ENCODE measurements around the gene SPATS2.
"Not testable (repeated sequence)": the region's sequence is repeated elsewhere in the genome, so short reads cannot be mapped to it uniquely, and the experiment has no call there.

The SPATS2 gene

DNA sequence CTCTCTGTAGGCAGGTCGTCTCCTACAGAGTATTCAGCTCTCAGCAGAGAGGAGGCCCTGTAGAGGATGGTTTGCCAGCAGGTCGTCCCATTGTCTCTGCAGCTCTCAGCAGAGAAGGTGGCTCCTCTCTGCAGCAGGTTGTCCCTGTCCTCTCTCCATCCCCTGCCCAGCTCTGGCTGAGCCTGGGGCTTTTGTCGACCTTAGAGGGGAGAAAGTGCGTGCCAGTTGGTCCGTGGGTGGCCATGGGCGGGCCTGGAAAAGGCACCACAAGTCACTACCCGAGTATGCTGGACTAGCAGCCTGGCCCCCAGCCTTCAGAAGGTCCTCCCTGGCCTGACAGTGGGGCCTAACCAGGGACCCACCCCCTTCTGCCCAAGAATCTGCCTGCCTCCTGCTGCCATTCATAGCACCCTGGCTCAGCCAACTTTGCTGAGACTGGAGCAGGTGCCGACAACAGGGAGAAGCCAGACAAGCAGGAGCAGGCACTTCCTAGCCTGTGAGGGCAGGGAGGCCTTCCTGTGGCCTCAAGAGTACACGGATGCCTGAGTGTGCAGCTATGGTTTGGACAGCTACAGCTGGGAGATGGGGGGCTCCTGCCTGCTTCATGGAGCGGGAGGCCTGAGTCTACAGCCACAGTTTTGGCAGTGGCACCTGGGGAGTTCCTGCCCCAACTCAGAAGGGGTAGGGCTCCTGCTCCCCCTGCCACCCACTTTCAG is 111.8 kb downstream of the SPATS2 start:
- no peak for DNase-seq

DNA sequence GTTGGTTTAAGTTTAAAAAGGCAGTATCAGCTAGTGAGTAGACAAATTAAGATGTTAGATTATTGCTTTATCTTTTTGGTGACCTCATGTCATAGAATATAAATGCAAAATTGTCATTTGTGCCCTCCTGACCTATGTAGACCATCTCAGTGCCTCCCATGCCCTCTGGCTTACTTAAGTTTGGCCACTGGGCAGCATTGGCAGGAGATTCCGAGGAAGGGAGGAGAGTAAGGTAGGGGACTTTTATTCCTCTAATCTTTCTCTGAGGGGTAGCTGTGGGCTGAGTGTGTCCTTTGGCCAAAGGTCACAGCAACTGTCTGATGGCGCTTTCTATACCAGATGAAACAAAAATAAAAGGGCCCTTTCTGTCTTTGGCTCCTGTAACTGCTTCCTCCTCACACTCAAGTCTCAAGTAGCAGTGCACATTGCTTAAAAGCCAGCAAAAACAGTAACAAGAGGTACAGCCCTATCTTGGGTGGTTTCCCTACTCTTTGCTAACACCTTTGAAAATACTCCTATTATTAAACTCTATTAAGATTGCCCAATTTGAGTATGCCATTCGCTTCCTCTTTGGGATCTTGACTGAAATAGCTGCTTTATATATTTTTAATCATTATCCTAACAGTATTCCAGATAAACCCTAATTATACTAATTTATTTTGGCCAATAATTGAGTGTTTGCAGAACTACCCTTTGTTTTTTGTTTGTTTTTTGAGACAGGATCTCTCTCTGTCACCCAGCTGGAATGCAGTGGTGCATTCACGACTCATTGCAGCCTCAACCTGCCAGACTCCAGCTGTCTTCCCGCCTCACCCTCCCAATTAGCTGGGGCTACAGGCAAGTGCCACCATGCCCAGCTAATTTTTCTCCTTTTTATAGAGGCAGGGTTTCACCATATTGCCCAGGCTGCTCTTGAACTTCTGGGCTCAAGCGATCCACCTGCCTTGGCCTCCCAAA is 115.1 kb downstream of the SPATS2 start:
- DNase-seq, result no peak

DNA sequence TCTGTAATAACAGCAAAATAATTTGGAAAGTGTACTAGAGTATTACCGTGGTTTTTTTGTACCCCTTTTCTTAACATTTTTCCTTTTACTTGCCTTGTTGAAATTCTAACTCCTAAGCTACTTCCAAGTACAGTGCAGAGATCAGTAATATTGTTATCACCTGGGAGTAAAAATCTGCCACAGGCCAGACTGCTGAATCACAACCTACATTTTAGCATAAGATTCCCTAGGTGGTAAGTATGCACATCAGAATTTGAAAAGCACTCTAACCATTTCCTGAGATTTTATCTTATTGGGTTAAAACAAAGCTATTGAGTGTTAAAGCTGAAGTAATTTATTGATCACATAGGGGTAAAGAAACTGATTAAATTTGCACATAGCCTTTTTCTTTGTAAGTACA is 116.4 kb downstream of the SPATS2 start:
- DNase-seq, result no peak

DNA sequence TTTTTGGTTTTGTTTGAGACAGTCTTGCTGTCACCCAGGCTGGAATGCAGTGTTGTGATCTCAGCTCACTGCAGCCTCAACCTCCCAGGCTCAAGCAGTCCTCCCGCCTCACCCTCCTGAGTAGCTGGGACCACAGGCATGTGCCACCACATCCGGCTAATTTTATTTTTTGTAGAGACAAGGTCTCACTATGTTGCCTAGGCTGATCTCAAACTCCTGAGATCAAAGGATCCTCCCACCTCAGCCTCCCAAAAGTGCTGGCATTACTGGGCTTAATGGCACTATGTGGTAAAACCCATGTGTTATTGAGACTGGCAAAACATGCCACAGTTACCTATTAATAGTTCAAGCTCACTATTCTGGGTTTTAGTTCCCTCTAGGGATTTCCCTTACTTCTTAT is 120.3 kb downstream of the SPATS2 start:
- DNase-seq, result no peak

DNA sequence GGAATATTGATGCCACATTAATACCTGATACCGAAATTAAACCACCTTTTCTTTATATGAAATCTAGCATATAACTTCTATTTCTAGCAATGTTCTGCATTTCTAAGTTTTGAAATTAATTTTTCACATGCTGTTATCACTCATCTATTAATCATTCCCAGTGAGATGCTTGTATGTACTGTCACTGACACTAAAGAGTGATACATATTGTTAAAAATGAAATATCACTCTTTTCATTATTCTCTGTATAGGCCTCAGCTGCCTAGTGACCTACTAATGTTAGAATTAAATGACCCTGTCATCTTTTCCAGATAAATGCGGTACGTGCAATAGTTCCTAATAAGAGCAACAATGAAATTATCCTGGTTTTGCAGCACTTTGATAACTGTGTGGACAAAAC is 121.9 kb downstream of the SPATS2 start:
- DNase-seq, result no peak

DNA sequence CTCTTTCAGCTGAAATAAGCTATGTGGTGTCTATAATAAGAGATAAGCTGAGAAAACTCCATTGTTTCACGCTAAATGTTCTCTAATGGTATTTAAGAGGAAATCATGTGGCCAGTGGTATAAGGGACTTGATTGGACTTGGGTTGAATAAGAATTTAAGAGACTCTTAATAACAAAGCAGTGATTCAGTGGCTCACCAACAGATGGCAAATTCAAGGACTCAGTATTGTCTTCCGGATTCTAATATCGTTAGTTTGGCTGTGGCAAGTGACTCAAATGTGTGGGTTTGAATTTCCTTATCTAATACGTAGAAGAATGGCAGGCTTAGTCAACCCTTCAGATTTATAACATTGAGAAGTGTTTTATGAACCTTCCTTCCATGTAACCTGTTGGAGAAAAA is 122.5 kb downstream of the SPATS2 start:
- DNase-seq, result no peak

DNA sequence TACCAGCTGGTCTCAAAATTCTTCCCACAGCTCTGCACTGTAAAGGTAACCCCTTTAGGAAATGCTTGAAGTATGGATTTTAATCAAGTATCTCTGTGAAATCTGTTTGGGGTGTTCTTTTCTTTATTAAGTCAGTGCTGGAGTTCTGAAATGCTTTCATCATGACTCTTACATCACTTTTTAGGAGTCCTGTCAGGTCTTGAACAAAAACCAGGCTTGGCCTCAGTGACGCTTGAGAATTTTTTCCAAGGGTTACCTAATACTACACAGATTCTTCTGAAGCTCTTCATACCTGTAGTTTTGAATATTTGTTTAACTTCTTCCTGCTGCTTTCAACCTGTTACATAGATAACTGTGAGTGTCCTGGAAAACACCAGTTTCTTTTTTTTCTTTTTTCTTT is 124.6 kb downstream of the SPATS2 start:
- DNase-seq, result no peak

DNA sequence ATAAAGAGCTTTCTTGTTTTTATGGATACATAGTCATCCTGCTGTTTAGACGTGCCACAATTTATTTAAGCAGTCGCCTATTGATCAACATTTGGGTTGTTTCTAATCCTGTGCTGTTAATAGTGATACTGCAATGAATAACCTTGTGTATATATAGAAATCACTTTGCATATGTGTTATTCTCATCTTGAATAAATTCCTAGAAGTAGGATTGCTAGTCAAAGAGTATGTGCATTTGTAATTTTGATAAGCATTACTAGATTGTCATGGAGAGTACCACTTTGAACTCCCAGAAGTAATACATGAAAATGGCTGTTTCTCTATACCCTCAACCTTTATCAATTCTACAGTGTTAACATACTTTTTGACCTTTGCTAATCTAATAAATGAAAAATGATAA is 126.6 kb downstream of the SPATS2 start:
- no peak for DNase-seq

DNA sequence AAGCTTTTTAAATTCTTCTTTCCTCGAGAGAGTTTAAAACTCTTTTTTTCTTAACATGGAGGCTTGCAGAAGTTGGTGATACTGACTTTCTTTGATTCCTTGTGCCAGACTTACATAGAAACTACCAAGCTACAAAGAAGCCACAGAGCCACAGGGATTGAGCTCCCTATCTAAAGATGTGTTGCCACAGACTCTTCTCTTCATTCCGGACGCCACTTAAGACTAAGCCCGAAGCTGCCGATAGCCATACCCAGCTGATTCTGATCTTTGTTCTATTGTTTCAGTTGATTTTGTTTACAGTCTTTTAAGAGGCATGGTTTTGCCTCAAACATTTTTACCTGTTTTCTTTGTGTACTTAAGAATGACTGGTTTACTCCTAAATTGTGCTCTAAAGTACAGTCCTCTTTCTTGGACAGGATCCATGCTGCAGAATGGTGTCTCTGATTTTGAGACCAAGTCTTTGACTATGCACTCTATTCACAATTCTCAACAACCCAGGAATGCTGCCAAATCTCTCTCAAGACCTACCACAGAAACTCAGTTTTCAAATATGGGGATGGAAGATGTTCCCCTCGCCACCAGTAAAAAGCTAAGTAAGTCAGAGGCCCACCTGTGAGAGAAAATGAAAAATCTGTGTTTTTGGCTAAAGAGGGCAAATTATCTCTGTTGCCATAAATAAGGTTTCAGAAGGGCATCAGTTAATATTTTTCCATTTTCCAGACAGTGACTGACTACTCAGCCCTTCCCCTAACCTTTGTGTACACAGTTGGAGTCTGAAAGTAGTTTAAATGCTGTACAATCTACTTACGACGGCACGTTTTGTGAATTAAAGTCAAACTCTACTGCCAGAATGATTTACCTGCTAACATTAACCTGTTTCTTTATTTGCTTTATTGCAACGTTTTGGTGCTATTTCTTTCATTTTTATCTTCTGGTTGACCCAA is 129.4 kb downstream of the SPATS2 start:
- DNase-seq, result no peak

DNA sequence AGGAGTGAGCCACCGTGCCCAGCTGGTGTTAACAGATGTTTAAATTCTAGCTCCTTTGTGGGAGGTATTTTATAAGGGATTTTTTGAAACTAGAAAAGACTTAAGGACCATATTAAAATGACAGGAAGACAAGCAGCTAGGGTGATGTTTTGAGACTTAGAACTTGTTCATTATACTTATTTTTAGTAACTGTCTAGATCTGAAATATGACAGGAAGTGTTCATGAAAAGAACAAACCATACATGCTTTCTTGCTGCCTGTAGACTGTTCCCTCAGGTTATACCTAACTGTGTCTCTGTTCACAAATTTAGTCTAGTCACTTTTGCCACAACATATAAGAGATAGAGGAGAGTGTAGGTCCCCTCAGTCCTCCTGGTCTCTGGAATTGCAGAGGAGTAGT is 134.6 kb downstream of the SPATS2 start:
- DNase-seq, result no peak

DNA sequence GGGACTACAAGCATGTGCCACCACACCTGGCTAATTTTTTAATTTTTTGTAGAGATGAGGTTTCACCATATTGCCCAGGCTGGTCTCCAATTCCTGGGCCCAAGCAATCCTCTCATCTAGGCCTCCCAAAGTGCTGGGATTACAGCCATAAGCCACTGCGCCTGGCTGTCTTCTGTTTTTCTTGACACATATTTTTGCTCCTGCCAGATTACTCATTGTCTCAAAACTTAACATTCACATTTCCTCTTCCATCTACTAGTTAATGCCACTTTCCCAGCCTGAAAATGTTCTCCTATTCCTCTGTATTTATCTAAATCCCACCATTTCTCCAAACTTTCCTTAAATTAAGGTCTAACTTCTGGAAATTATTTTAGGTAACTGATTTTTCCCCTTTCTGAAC is 135.3 kb downstream of the SPATS2 start:
- no peak for DNase-seq

DNA sequence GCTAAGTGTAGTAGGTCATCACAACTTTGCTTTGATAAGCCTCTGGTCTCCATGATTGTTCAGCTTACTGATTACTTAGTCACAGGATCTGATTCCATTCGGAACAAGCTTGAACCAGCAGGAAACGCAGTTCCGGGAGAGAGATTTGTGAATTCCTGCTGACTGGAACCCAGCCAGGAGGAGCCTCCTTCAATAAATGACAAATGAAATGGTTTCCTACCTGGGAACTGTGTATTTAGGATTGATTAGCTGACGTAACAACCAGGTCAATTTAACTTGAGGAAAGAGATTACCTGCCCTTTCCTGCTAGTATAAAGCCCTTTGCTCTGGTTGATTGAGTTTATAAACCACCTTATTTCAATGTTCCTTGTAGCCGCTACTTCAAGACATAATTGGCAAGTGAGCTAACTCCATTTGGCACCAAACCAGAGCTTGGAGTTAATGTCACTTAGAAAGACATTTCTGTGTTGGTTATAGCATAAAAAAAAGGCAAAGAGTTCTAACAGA is 136.5 kb downstream of the SPATS2 start:
- DNase-seq, result no peak

DNA sequence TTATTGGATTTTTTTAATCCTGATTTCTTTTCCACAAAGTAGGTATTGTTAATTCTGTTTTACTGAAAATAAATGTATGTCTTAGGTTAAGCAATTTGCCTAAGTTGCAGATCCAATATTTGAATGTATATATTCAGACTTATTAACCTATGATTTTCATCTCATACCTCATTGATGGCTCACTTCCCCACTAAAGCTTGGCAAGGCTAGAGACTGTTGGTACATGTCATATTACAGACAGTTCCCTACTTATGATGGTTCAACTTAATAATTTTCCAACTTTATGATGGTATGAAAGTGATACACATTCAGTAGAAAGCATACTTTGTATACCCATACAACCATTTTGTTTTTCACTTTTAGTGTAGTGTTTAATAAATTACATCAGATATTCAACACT is 138.4 kb downstream of the SPATS2 start:
- DNase-seq, result no peak

DNA sequence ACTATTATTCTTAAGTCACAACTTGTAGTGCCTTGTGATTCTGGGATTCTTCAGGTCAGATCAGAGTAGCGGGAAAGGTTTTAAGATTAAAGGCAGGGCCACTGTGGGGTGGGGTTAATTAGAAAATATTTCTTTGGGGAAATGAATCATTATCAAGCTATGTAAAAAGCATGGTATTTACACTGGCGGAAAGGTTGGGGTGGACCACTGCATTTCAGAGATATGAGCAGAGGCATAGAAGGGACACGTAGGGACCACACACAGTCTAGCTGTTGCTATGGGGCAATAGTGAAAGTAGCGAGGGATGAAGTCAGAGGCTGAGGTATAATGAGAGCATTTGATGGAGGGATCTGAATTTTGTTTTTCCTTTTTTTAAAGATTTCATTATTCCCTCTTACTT is 139.9 kb downstream of the SPATS2 start:
- DNase-seq, result no peak

DNA sequence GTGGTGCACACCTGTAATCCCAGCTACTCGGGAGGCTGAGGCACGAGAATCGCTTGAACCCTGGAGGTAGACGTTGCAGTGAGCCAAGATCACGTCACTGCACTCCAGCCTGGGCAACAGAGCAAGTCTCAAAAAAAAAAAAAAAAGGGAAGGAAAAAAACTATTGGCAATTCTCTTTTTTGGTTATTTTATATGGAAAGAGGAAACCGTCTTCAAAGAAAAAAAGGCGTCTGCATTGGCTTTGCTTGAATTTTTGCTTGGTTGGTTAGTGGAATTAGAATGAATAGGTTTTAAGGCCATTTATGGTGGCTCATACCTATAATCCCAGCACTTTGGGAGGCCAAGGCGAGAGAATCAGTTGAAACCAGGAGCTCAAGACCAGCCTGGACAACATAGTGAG is 142.4 kb downstream of the SPATS2 start:
- DNase-seq, result not testable (repeated sequence)

DNA sequence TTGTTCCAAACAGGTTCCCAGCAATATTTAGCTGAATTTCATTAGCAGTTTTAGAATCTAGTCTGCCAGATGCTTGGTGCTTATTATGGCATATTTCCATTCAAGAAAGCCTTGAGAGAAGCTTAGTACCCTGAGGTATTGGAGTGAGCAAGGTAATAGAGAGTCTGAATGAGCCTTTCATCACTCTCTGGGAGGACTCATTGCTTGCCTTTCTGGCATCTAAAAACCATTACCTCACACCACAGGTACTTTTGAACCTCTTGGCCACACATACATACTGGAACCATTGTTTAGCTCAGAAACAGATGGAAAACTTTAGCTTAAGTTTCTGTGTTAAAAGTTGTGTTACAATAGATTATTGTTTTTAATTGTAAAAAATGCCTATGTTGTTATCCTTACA is 144.1 kb downstream of the SPATS2 start:
- DNase-seq, result no peak

DNA sequence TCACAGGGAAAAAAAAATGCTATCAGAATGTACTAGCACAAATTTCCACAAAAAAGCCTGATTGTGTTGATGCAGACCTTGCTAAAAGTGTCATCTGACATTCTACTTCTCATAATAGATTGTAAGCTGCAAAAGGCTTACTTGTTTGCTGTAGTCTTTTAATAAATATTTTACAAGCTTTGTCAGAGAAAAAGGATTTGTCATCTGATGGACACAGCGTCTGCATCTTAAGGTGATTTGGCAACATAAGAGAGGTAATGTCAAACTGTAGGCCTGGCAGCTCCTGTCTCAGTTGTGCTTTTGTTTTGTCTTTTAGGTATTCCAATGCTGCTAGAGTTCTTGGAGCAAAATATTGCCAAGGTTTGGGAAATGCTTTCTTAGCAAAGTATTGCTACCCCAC is 145.3 kb downstream of the SPATS2 start:
- DNase-seq, result no peak

DNA sequence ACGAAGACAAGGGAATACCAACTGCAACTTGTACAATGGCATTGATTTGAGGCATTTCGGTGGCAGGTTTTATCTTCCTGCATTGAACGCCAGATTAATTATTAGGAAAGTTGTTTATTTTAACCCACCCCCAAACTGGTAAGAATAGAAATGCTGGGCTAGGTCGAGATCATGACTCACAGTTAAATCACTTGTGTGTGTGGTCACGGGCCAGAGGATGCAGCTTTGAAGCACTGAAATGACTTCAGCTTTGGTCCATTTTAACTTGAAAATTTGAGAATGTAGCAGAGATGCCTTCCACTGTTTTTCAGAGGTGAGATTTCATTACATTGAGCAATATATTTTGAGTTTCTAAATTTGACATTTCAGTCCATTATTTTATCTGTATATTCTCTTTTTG is 148.0 kb downstream of the SPATS2 start:
- no peak for DNase-seq

DNA sequence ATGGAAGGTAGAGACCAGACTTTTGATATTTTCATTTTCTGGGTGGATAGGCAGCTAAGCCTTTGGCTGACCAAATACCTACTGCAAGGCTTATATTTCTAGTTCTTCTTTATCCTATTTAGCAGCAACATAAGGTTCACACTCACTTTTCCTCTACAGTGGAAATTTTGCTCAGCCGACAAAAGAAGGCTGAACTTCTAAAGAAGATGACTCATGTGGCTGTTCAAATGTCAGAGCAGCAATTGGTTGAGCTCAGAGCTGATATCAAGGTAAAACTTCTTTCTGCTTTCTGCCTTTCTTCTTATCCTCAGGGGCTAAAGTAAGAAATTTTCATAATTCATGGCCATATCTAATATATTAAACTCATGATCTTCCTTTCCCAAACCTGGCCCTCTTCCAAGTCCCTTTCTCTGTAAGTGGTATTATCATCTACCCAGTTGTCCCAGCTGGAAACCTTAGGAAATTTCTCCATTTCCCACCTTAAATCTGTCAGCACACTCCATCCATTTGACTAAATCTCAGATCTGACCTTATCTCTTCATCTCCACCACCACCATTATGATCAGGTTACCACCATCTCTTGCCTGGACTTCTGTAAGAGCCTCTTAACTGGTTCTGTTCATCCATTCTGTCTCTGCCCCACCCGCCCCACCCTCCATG is 151.8 kb downstream of the SPATS2 start:
- DNase-seq, result no peak

DNA sequence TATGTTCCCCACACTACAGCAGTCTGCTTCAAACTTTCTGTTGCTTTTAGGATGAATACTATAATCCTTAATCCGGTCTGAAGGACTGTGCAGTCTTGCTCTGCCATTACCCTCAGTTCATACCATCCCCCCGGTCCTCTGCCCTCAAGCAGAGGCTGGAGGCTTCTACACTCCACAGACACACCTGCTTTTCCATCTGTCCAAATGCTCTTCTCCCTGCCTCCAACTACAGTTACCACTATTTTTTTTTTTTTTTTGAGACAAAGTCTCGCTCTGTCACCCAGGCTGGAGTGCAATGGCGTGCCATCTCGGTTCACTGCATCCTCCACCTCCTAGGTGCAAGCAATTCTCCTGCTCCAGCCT is 152.3 kb downstream of the SPATS2 start:
- DNase-seq, result no peak

DNA sequence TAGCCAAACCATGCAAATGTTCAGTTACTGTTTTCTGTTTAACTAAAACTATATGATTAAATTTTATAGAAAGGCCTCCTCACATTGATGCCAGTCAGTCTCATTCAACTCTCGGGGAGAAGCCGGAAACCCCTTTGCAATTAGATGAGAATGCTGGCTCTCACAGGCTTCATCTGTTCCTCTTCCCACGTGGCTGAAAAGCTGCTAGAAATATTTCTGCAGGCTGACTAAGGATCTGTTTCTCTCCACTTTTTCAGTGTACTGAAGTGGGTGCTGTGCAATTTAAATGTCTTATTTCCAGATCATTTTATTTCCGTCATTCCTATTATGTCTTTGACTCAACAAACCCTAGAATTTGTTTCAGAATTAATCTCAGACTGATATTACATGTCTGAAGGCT is 154.1 kb downstream of the SPATS2 start:
- DNase-seq, result no peak

DNA sequence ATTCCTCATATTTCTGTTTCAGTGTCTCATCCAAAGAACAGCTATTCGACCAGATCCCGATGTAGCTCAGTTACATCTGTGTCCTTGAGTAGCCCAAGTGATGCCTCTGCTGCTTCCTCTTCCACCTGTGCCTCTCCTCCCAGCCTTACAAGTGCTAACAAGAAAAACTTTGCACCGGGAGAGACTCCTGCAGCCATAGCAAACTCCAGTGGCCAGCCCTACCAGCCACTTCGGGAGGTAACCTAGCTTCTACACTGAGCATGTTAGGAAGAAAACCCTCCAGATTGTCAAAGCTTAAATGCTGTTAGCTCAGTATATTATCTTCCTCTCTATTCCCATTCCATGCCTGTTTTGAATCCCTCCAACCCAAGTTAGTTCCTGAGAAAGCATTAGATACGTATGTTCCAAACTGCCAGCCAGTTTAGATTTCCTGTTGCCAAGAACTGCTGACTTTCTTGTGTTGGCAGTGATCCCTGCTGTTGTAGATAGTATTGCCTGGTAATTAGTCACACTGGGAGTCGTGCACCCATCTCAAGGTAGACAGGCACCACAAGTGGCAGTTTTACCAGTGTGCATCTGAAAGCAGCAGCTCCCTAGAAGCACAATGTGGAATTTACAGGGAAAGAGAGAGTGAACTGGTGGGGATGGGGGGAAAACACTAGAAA is 157.5 kb downstream of the SPATS2 start:
- no peak for DNase-seq

All from NCI-H187 (cell line).